Karpas-422 (cell line): ENCODE data around the gene TMEM144. TPM values are rescaled to one million over a fixed set of nuclear protein-coding genes. Genes with fewer than 3 reads are reported as not detected.

Source experiments
- DNase-seq: peaks from one replicate; pipeline ENCODE4 v3.0.0-alpha.2; 2015
- H2AFZ ChIP-seq: fragments of 200-600 bp; sonication (generic); 2 replicates; pipeline ENCODE4 v1.6.1; 2014; ENCODE audit warnings: antibody characterized with exemption, low read length, mixed read lengths
- H3K27ac ChIP-seq: fragments of 200-600 bp; sonication (generic); 2 replicates; pipeline ENCODE4 v1.5.1; 2014; ENCODE audit warnings: mild to moderate bottlenecking, low read length, moderate library complexity
- H3K27me3 ChIP-seq: fragments of 200-600 bp; sonication (generic); 2 replicates; pipeline ENCODE4 v1.6.1; 2014; ENCODE audit warnings: low read length, mixed read lengths
- H3K36me3 ChIP-seq: fragments of 200-600 bp; sonication (generic); 2 replicates; pipeline ENCODE4 v1.6.1; 2014; ENCODE audit warnings: low read length, mixed read lengths; ENCODE audit not compliant: insufficient read depth
- H3K4me1 ChIP-seq: fragments of 200-600 bp; sonication (generic); 2 replicates; pipeline ENCODE4 v1.6.1; 2014; ENCODE audit warnings: mild to moderate bottlenecking, low read length, mixed read lengths
- H3K4me2 ChIP-seq: fragments of 200-600 bp; sonication (generic); 2 replicates; pipeline ENCODE4 v1.6.1; 2014; ENCODE audit warnings: low read length, low read depth, mild to moderate bottlenecking; ENCODE audit not compliant: poor library complexity, severe bottlenecking
- H3K4me3 ChIP-seq: fragments of 200-600 bp; sonication (generic); 2 replicates; pipeline ENCODE4 v1.5.1; 2014; ENCODE audit warnings: mild to moderate bottlenecking, antibody characterized with exemption, low read length, mixed read lengths
- H3K79me2 ChIP-seq: fragments of 200-600 bp; sonication (generic); 2 replicates; pipeline ENCODE4 v1.6.1; 2014; ENCODE audit warnings: mild to moderate bottlenecking, low read length, mixed read lengths
- H3K9ac ChIP-seq: fragments of 200-600 bp; sonication (generic); 2 replicates; pipeline ENCODE4 v1.6.0; 2014; ENCODE audit warnings: low read length
- H3K9me2 ChIP-seq: fragments of 200-600 bp; sonication (generic), shearing (Covaris generic); replicated peaks from 2 replicates; pipeline ENCODE4 v1.6.0; 2014; ENCODE audit warnings: mild to moderate bottlenecking, low read length, moderate library complexity; ENCODE audit not compliant: insufficient read depth
- H3K9me3 ChIP-seq: fragments of 300-700, 200-600 bp; sonication (generic); 2 replicates; pipeline ENCODE4 v1.6.1; 2014; ENCODE audit warnings: low read length, mixed read lengths
- H4K20me1 ChIP-seq: fragments of 200-600 bp; sonication (generic); 2 replicates; pipeline ENCODE4 v1.6.1; 2014; ENCODE audit warnings: mild to moderate bottlenecking, antibody characterized with exemption, low read length, low read depth; ENCODE audit not compliant: insufficient read depth
- total RNA-seq: library from RNA; depleted of rRNA; stranded (reverse); fragments of >200 nt; shearing (Covaris generic); gene quantifications from 2 replicates; pipeline ENCODE4 v1.2.3, GENCODE V29; 2014; ENCODE audit warnings: low replicate concordance; rRNA removed

The TMEM144 gene
- total RNA-seq, result not detected in 2 replicates

GRCh38 chr4:158209825-158210807 lies at the start of gene TMEM144:
Gene TMEM144 (plus strand): TSS chr4:158210486. CDS start chr4:158212668, 2,182 bp downstream.
- Histone ChIP-seq H3K9ac (no peak within 1 kb of the TSS), H3K27me3 (no peaks in the 10 kb centered on the region), H2AFZ (no peak within 1 kb of the TSS), H3K4me3 (no peak within 1 kb of the TSS), H3K79me2 (no peaks in the 10 kb centered on the region), H3K27ac (no peak within 1 kb of the TSS), H3K4me2 (no peak within 1 kb of the TSS), H3K36me3 (no peaks in the 10 kb centered on the region), H3K4me1 (no peaks in the 10 kb centered on the region), H3K9me3 (no peaks in the 10 kb centered on the region), H3K9me2 (no peaks in the 10 kb centered on the region; the same call in 1 of the 2 replicates), H4K20me1 (no peaks in the 10 kb centered on the region)
- no peak for DNase-seq

- Histone ChIP-seq H3K27me3 (no peaks in the 10 kb centered on the region), H3K9me2 (no peaks in the 10 kb centered on the region), H3K4me1 (no peaks in the 10 kb centered on the region), H3K9ac (no peak overlapping the region), H3K4me2 (no peak overlapping the region), H3K36me3 (no peaks in the 10 kb centered on the region), H3K4me3 (no peak overlapping the region), H4K20me1 (no peaks in the 10 kb centered on the region), H3K27ac (no peak overlapping the region), H3K79me2 (no peaks in the 10 kb centered on the region), H3K9me3 (no peaks in the 10 kb centered on the region), H2AFZ (no peak overlapping the region)
- no peak for DNase-seq
These were observed 48.5 kb upstream of the TMEM144 start for GRCh38 chr4:158161551-158162354.

GRCh38 chr4:158162631-158163030 lies 47.7 kb upstream of the TMEM144 start:
- Histone ChIP-seq H3K79me2 (no peaks in the 10 kb centered on the region), H3K36me3 (no peaks in the 10 kb centered on the region), H3K9me3 (no peaks in the 10 kb centered on the region), H3K9ac (no peak overlapping the region), H3K27ac (no peak overlapping the region), H3K4me3 (no peak overlapping the region), H4K20me1 (no peaks in the 10 kb centered on the region), H3K4me2 (no peak overlapping the region), H3K4me1 (no peaks in the 10 kb centered on the region), H3K9me2 (no peaks in the 10 kb centered on the region), H2AFZ (no peak overlapping the region), H3K27me3 (no peaks in the 10 kb centered on the region)
- no peak for DNase-seq

- Histone ChIP-seq H2AFZ (no peak overlapping the region), H3K4me2 (no peak overlapping the region), H3K79me2 (no peaks in the 10 kb centered on the region), H3K27ac (no peak overlapping the region), H3K9me2 (no peaks in the 10 kb centered on the region), H4K20me1 (no peaks in the 10 kb centered on the region), H3K36me3 (no peaks in the 10 kb centered on the region), H3K9ac (no peak overlapping the region), H3K4me3 (no peak overlapping the region), H3K9me3 (no peaks in the 10 kb centered on the region), H3K4me1 (no peaks in the 10 kb centered on the region), H3K27me3 (no peaks in the 10 kb centered on the region; the same call in 1 of the 2 replicates)
- DNase-seq, result no peak
These were observed 46.1 kb upstream of the TMEM144 start for GRCh38 chr4:158163941-158164767.

DNA sequence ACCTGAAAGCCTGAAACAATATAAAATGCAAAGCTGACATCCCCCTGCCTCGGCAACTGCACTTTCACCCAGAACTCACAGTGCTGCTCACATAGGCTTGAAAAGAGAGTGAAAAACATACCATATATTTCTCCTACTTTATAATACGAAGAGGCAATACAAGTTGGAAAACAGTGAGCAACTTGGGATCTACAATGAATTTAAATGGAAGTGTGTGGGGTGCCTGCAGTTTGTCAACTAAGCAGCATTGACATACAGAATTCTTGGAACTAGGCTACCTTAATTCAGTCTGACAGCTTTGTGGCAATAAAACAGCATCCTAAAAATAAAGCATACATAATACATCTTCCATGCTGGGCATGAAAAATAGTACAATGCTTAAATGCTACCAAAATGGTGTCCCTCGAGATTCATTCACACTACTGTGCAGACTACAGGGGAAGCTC lies 45.5 kb upstream of the TMEM144 start:
- Histone ChIP-seq H3K9me3 (no peaks in the 10 kb centered on the region), H3K9me2 (no peaks in the 10 kb centered on the region), H3K36me3 (no peaks in the 10 kb centered on the region), H2AFZ (no peak overlapping the region), H3K9ac (no peak overlapping the region), H3K4me3 (no peak overlapping the region), H3K27me3 (no peaks in the 10 kb centered on the region; the same call in 1 of the 2 replicates), H4K20me1 (no peaks in the 10 kb centered on the region), H3K27ac (no peak overlapping the region), H3K4me1 (peaks cover 2% of the 10 kb centered on the region), H3K79me2 (no peaks in the 10 kb centered on the region), H3K4me2 (no peak overlapping the region)
- DNase-seq, result no peak

- Histone ChIP-seq H3K9me3 (no peaks in the 10 kb centered on the region), H3K4me1 (peaks cover 7% of the 10 kb centered on the region), H3K9ac (no peak overlapping the region), H3K4me2 (no peak overlapping the region), H4K20me1 (no peaks in the 10 kb centered on the region), H3K4me3 (no peak overlapping the region), H3K9me2 (no peaks in the 10 kb centered on the region), H3K36me3 (no peaks in the 10 kb centered on the region), H3K27ac (no peak overlapping the region), H2AFZ (no peak overlapping the region), H3K79me2 (no peaks in the 10 kb centered on the region), H3K27me3 (no peaks in the 10 kb centered on the region; the same call in 1 of the 2 replicates)
- no peak for DNase-seq
These were observed 43.6 kb upstream of the TMEM144 start for GRCh38 chr4:158166701-158167100.

GRCh38 chr4:158168606-158169005 lies 41.7 kb upstream of the TMEM144 start:
- H3K27me3 ChIP-seq, result no peaks in the 10 kb centered on the region; the same call in 1 of the 2 replicates
- H2AFZ ChIP-seq, result no peak overlapping the region
- no peak overlapping the region for H3K9ac ChIP-seq
- peaks cover 12% of the 10 kb centered on the region for H3K4me1 ChIP-seq
- no peak overlapping the region for H3K4me2 ChIP-seq
- H3K27ac ChIP-seq, result no peak overlapping the region
- no peaks in the 10 kb centered on the region for H3K36me3 ChIP-seq
- no peak overlapping the region for H3K4me3 ChIP-seq
- no peak for DNase-seq
- H3K9me3 ChIP-seq, result no peaks in the 10 kb centered on the region
- H3K79me2 ChIP-seq, result no peaks in the 10 kb centered on the region
- H4K20me1 ChIP-seq, result no peaks in the 10 kb centered on the region
- H3K9me2 ChIP-seq, result no peaks in the 10 kb centered on the region
